Activated CD4-positive, CD25-positive, alpha-beta regulatory T cell treated with anti-CD3 and anti-CD28 coated beads, Interleukin-2, amount 50 U/mL, for 72 hours (primary cell): Measurements from ENCODE around the gene NYAP1.
"Not testable (repeated sequence)": the region's sequence is repeated elsewhere in the genome, so short reads cannot be mapped to it uniquely, and the experiment has no call there.

Experiments
- DNase-seq: peaks from one replicate; pipeline ENCODE4 v3.0.0; 2021

NYAP1 gene

GRCh38 chr7:100483722-100484672, at the start of gene NYAP1:
TSS of gene NYAP1 (plus strand) at chr7:100483927. CDS start at chr7:100485312, 1,385 bp downstream.
- no peak for DNase-seq

GRCh38 chr7:100434297-100435144, 49.2 kb upstream of the NYAP1 start:
- no peak for DNase-seq

- peak; percentile 57 for DNase-seq
These were observed 48.1 kb upstream of the NYAP1 start for GRCh38 chr7:100435401-100436304.

- DNase-seq, result no peak
These were observed 46.3 kb upstream of the NYAP1 start for GRCh38 chr7:100437150-100438100.

- no peak for DNase-seq
These were observed 45.6 kb upstream of the NYAP1 start for GRCh38 chr7:100438172-100438571.

GRCh38 chr7:100438731-100439130, 45.0 kb upstream of the NYAP1 start:
- not testable (repeated sequence) for DNase-seq

- not testable (repeated sequence) for DNase-seq
These were observed 44.5 kb upstream of the NYAP1 start for GRCh38 chr7:100439244-100439643.

- DNase-seq, result no peak
These were observed 41.8 kb upstream of the NYAP1 start for GRCh38 chr7:100441641-100442535.

GRCh38 chr7:100443096-100443840, 40.5 kb upstream of the NYAP1 start:
- no peak for DNase-seq

- peak; percentile 31 for DNase-seq
These were observed 39.1 kb upstream of the NYAP1 start for GRCh38 chr7:100444311-100445278.

GRCh38 chr7:100446040-100446439, 37.7 kb upstream of the NYAP1 start:
- DNase-seq, result no peak

GRCh38 chr7:100447363-100447762, 36.4 kb upstream of the NYAP1 start:
- DNase-seq, result not testable (repeated sequence)

GRCh38 chr7:100449190-100449795, 34.4 kb upstream of the NYAP1 start:
- no peak for DNase-seq

GRCh38 chr7:100452513-100452912, 31.2 kb upstream of the NYAP1 start:
- no peak for DNase-seq

- DNase-seq, result not testable (repeated sequence)
These were observed 29.9 kb upstream of the NYAP1 start for GRCh38 chr7:100453854-100454253.

GRCh38 chr7:100455206-100455605, 28.5 kb upstream of the NYAP1 start:
- no peak for DNase-seq

- DNase-seq, result no peak
These were observed 27.2 kb upstream of the NYAP1 start for GRCh38 chr7:100456562-100456961.

GRCh38 chr7:100457033-100457432, 26.7 kb upstream of the NYAP1 start:
- no peak for DNase-seq
